ENCODE measurements around the gene SH3RF3.

DNA sequence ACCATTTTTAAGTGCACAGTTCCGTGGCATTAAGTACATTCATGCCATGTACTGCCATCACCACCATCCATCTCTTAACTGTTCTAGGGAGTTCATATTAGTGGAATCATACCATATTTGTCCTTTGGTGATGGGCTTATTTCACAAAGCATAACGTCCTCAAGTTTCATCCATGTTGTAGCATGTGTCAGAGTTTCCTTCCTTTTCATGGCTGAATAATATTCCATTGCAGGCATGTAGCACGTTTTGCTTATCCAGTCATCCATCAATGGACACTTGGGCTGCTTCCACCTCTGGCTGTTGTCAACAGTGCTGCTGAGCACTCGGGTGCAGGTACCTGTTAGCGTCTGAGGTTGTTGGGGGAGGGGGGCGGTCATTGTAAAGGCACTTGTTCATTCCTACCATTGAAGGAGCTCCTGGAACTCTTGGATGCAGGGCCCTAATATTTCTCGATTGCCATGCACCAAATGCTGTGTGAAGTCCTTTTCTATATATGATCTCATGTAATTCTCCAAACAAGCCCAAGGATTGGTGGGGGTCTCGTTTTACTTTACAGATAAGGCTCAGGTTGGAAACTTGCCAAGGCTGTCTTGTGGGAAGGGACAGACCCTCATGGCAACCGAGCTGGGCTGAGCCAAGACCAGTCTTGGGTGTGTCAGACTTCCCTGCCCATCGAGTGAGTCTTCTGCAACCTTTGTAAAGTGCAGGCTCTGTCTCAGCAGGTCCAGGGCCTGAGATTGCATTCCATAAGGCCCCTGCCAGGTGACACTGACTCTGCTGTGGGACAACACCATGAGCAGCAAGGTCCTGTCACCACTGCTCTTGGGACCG lies 42.9 kb upstream of the SH3RF3 start:
- TF ChIP-seq ZNF124 (CRISPR knock-in tag; IDR thresholded peaks at IDR 0.05) (no peak), FOXM1 (CRISPR knock-in tag; IDR thresholded peaks at IDR 0.05) (no peak), SOX5 (CRISPR knock-in tag; IDR thresholded peaks at IDR 0.05; ENCODE audit: borderline replicate concordance) (no peak), POLR2A (IDR thresholded peaks at IDR 0.05; ENCODE audit: insufficient read depth in 1 of 2, low read depth in 2 of 2, low read length in 2 of 2) (no peak), BHLHE40 (IDR thresholded peaks at IDR 0.05; ENCODE audit: low read length) (no peak)
- TF ChIP-seq, protein P1, sequence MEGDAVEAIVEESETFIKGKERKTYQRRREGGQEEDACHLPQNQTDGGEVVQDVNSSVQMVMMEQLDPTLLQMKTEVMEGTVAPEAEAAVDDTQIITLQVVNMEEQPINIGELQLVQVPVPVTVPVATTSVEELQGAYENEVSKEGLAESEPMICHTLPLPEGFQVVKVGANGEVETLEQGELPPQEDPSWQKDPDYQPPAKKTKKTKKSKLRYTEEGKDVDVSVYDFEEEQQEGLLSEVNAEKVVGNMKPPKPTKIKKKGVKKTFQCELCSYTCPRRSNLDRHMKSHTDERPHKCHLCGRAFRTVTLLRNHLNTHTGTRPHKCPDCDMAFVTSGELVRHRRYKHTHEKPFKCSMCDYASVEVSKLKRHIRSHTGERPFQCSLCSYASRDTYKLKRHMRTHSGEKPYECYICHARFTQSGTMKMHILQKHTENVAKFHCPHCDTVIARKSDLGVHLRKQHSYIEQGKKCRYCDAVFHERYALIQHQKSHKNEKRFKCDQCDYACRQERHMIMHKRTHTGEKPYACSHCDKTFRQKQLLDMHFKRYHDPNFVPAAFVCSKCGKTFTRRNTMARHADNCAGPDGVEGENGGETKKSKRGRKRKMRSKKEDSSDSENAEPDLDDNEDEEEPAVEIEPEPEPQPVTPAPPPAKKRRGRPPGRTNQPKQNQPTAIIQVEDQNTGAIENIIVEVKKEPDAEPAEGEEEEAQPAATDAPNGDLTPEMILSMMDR (CRISPR knock-in tag; IDR thresholded peaks at IDR 0.05) = no peak
- TF ChIP-seq, protein P2, sequence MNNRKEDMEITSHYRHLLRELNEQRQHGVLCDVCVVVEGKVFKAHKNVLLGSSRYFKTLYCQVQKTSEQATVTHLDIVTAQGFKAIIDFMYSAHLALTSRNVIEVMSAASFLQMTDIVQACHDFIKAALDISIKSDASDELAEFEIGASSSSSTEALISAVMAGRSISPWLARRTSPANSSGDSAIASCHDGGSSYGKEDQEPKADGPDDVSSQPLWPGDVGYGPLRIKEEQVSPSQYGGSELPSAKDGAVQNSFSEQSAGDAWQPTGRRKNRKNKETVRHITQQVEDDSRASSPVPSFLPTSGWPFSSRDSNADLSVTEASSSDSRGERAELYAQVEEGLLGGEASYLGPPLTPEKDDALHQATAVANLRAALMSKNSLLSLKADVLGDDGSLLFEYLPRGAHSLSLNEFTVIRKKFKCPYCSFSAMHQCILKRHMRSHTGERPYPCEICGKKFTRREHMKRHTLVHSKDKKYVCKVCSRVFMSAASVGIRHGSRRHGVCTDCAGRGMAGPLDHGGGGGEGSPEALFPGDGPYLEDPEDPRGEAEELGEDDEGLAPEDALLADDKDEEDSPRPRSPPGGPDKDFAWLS (CRISPR knock-in tag; IDR thresholded peaks at IDR 0.05; ENCODE audit: borderline replicate concordance) = no peak
